ENCODE data around the gene EML1. TPM values are rescaled to one million over a fixed set of nuclear protein-coding genes. Genes with fewer than 3 reads are reported as not detected.

The EML1 gene
- total RNA-seq, 2 experiments from 2014 or later = 0.59 TPM; not detected in 1

GRCh38 chr14:99976021-99976420 is 182.8 kb downstream of the EML1 start:
- no peak for DNase-seq
- H3K36me3 Mint-ChIP-seq (ENCODE audit: low read depth) = peaks cover 8% of the 10 kb centered on the region
- peaks cover 8% of the 10 kb centered on the region for H3K4me1 ChIP-seq (ENCODE audit: insufficient read depth, low read length)
- H3K9me3 ChIP-seq (ENCODE audit: control insufficient read depth in 1 of 2, insufficient read depth in 1 of 2, low read length in 2 of 2) = no peaks in the 10 kb centered on the region
- peak overlapping the region; percentile 5 for H3K4me3 Mint-ChIP-seq
- no peak for ATAC-seq (ENCODE audit: poor library complexity)
- H3K27me3 Mint-ChIP-seq = no peaks in the 10 kb centered on the region
- POLR2A ChIA-PET = interaction anchor here (0.6 kb wide), 1 partner anchor 262 kb away, joined by 3 read pairs; no protein-coding TSS in a partner anchor
- no peak overlapping the region for H3K27ac Mint-ChIP-seq
- CTCF ChIA-PET = interaction anchor here (1.5 kb wide), 1 partner anchor 217 kb away, joined by 3 read pairs; no protein-coding TSS in a partner anchor
- no peak overlapping the region for H3K27ac ChIP-seq (ENCODE audit: low read depth in 1 of 2, low read length in 2 of 2)
- TF ChIP-seq, protein P1, sequence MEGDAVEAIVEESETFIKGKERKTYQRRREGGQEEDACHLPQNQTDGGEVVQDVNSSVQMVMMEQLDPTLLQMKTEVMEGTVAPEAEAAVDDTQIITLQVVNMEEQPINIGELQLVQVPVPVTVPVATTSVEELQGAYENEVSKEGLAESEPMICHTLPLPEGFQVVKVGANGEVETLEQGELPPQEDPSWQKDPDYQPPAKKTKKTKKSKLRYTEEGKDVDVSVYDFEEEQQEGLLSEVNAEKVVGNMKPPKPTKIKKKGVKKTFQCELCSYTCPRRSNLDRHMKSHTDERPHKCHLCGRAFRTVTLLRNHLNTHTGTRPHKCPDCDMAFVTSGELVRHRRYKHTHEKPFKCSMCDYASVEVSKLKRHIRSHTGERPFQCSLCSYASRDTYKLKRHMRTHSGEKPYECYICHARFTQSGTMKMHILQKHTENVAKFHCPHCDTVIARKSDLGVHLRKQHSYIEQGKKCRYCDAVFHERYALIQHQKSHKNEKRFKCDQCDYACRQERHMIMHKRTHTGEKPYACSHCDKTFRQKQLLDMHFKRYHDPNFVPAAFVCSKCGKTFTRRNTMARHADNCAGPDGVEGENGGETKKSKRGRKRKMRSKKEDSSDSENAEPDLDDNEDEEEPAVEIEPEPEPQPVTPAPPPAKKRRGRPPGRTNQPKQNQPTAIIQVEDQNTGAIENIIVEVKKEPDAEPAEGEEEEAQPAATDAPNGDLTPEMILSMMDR (IDR thresholded peaks at IDR 0.05) = no peak
- no peak overlapping the region for H3K4me3 ChIP-seq (ENCODE audit: low read length)
- intact Hi-C loops (cut with DNase I, micrococcal nuclease) = no loop called here
- no peaks in the 10 kb centered on the region for H3K36me3 ChIP-seq (ENCODE audit: insufficient read depth, low read length)
- H3K27me3 ChIP-seq (ENCODE audit: control insufficient read depth in 1 of 2, insufficient read depth in 2 of 2, low read length in 2 of 2) = no peaks in the 10 kb centered on the region
- H3K4me1 Mint-ChIP-seq (ENCODE audit: low read depth) = peaks cover 22% of the 10 kb centered on the region
- no peaks in the 10 kb centered on the region for H3K9me3 Mint-ChIP-seq

DNA sequence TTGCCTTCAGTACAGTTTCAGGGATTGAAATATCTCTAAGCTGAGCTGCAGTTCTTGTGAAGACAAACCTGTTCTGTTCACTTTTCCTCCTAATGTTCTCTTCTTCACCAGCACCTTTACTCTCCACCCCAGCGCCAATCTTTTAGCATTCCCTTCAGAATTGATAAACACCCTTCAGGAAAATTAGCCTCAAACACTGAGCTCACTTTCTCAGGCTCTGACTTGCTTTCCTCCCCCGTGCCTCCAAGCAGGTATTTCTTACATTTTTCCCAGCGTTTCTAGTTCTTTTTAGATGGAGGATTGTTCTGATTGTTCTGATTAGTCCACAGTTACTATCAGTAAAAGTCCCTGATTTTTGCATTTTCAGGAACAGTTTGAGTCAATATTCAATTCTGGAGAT is 183.5 kb downstream of the EML1 start:
- CTCF ChIA-PET = interaction anchor here (1.5 kb wide), 1 partner anchor 216 kb away, joined by 3 read pairs; no protein-coding TSS in a partner anchor
- Histone ChIP-seq H3K36me3 (ENCODE audit: insufficient read depth, low read length) (no peaks in the 10 kb centered on the region), H3K27me3 (ENCODE audit: control insufficient read depth in 1 of 2, insufficient read depth in 2 of 2, low read length in 2 of 2) (no peaks in the 10 kb centered on the region), H3K9me3 (ENCODE audit: control insufficient read depth in 1 of 2, insufficient read depth in 1 of 2, low read length in 2 of 2) (no peaks in the 10 kb centered on the region), H3K4me3 (ENCODE audit: low read length) (no peak overlapping the region), H3K27ac (ENCODE audit: low read depth in 1 of 2, low read length in 2 of 2) (no peak overlapping the region), H3K4me1 (ENCODE audit: insufficient read depth, low read length) (peaks cover 7% of the 10 kb centered on the region)
- peaks cover 8% of the 10 kb centered on the region for H3K36me3 Mint-ChIP-seq (ENCODE audit: low read depth)
- TF ChIP-seq, protein P1 (IDR thresholded peaks at IDR 0.05) = no peak
- intact Hi-C loops (cut with DNase I, micrococcal nuclease) = no loop called here
- no peaks in the 10 kb centered on the region for H3K27me3 Mint-ChIP-seq
- POLR2A ChIA-PET = interaction anchor here (0.6 kb wide), 1 partner anchor 261 kb away, joined by 3 read pairs; no protein-coding TSS in a partner anchor
- no peaks in the 10 kb centered on the region for H3K9me3 Mint-ChIP-seq
- no peak overlapping the region for H3K27ac Mint-ChIP-seq
- ATAC-seq (ENCODE audit: poor library complexity) (no peak), DNase-seq (no peak)
- peaks cover 23% of the 10 kb centered on the region for H3K4me1 Mint-ChIP-seq (ENCODE audit: low read depth)
- no peak overlapping the region for H3K4me3 Mint-ChIP-seq

DNA sequence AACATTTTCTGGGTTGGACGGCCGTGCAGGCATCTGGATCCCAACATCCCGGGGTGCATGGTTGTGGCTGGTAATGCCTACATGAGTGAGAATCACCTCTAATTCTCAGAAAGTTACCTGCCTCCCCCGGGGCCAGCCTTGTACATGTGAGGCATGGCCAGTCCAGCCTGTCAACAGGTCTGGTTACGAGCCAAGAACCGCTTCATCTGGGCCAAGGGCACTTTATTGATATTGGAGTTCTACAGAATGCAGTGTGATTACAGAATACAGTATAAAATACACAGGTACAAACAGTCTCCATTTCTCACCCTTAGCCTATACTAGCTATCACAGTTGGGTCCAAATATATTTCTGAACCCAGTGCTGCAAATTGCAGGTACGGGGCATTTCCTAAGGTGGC is 187.1 kb downstream of the EML1 start:
- Mint-ChIP-seq H3K4me3 (no peak overlapping the region), H3K27ac (no peak overlapping the region), H3K4me1 (ENCODE audit: low read depth) (peaks cover 27% of the 10 kb centered on the region), H3K9me3 (no peaks in the 10 kb centered on the region), H3K27me3 (no peaks in the 10 kb centered on the region), H3K36me3 (ENCODE audit: low read depth) (no peaks in the 10 kb centered on the region)
- Histone ChIP-seq H3K36me3 (ENCODE audit: insufficient read depth, low read length) (no peaks in the 10 kb centered on the region), H3K9me3 (ENCODE audit: control insufficient read depth in 1 of 2, insufficient read depth in 1 of 2, low read length in 2 of 2) (no peaks in the 10 kb centered on the region), H3K4me3 (ENCODE audit: low read length) (no peak overlapping the region), H3K4me1 (ENCODE audit: insufficient read depth, low read length) (peaks cover 3% of the 10 kb centered on the region), H3K27me3 (ENCODE audit: control insufficient read depth in 1 of 2, insufficient read depth in 2 of 2, low read length in 2 of 2) (no peaks in the 10 kb centered on the region), H3K27ac (ENCODE audit: low read depth in 1 of 2, low read length in 2 of 2) (no peak overlapping the region)
- ATAC-seq (ENCODE audit: poor library complexity) (no peak), DNase-seq (no peak)
- TF ChIP-seq, protein P1 (IDR thresholded peaks at IDR 0.05) = no peak
- ChIA-PET POLR2A (no interaction called here), CTCF (interaction anchor here (3.9 kb wide), 1 partner anchor 213 kb away, joined by 25 read pairs; no protein-coding TSS in a partner anchor)
- intact Hi-C loops (cut with DNase I, micrococcal nuclease) = loop anchor here in 1 of 2 experiments (5.0 kb wide), 2 partner anchors 77 to 267 kb away; no protein-coding TSS in a partner anchor

All from CD4-positive, alpha-beta T cell (primary cell).